ENCODE results near the gene IER2. TPM values are rescaled to one million over a fixed set of nuclear protein-coding genes. Genes with fewer than 3 reads are reported as not detected.

The IER2 gene
- total and polyA plus RNA-seq, 2 of the 4 experiments (the other 2 are of a cell fraction) = 7.7 to 102 TPM

DNA sequence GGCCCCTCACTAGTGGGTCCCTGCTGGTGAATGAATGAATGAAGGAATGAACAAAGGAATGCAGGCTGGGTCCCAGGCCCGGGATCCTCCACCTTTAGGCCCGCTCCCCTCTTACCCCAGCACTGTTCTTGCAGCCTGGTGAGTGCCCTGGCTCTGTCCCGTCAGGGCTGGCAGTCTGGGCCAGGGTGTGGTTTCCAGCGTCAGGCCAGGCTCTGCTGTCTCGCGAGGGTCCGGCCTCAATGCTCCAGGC, 47.9 kb upstream of the IER2 start:
- Histone ChIP-seq H3K9me1 (ENCODE audit: insufficient read depth, low read length) (0 out of 2 replicates have a peak, but pooled peaks cover 4% of the 10 kb centered on the region), H2BK5ac (ENCODE audit: low read depth, low read length, poor library complexity, severe bottlenecking) (no peak overlapping the region), H3K14ac (replicated peaks; ENCODE audit: low read depth, low read length) (no peak overlapping the region), H4K8ac (ENCODE audit: low read depth in 2 of 2, low read length in 2 of 2) (peak overlapping the region; percentile 6 to 31; a peak in 2 of 4 replicates), H2AK5ac (ENCODE audit: low read depth, low read length) (no peak overlapping the region; the same call in 1 of the 2 replicates), H3K36me3 (ENCODE audit: control insufficient read depth, insufficient read depth, low read length) (peaks cover 11% of the 10 kb centered on the region), H2AK9ac (replicated peaks; ENCODE audit: low read depth, low read length, poor library complexity) (no peak overlapping the region), H3K27me3 (ENCODE audit: control insufficient read depth, insufficient read depth, low read length) (no peaks in the 10 kb centered on the region), H3K79me1 (ENCODE audit: low read depth in 1 of 2, low read length in 2 of 2) (peaks cover 0 to 17% of the 10 kb centered on the region in 2 experiments; a peak in 1 of 4 replicates), H3K18ac (ENCODE audit: low read depth, low read length) (no peak overlapping the region), H3K9me3 (ENCODE audit: control insufficient read depth, insufficient read depth, low read length) (no peaks in the 10 kb centered on the region), H4K91ac (ENCODE audit: insufficient read depth, low read depth, low read length) (no peak overlapping the region; the same call in 1 of the 2 replicates), H3K4me1 (ENCODE audit: control insufficient read depth, insufficient read depth, low read length) (peaks cover 12% of the 10 kb centered on the region), H4K20me1 (ENCODE audit: insufficient read depth, low read length) (no peaks in the 10 kb centered on the region; the same call in 1 of the 2 replicates), H3K9ac (ENCODE audit: low read depth, low read length) (peak overlapping the region; percentile 39), H3K4me2 (ENCODE audit: low read depth, low read length) (peak overlapping the region; percentile 20), H3K4ac (ENCODE audit: low read depth, low read length) (peak overlapping the region; percentile 66), H2AFZ (replicated peaks; ENCODE audit: low read length, poor library complexity) (peak overlapping the region; percentile 81), H3K4me3 (ENCODE audit: insufficient read depth, low read depth, low read length) (no peak overlapping the region), H2BK120ac (ENCODE audit: low read depth, low read length) (0 out of 2 replicates have a peak overlapping the region, but pooled peaks have one; percentile 37), H2BK20ac (ENCODE audit: low read depth, low read length) (no peak overlapping the region), H2BK15ac (ENCODE audit: low read depth, low read length) (no peak overlapping the region), H3K27ac (ENCODE audit: insufficient read depth, low read length) (peak overlapping the region; percentile 45; the same call in 1 of the 2 replicates), H3K56ac (ENCODE audit: extremely low read depth, insufficient read depth, low read length) (no peak overlapping the region), H3K23ac (ENCODE audit: low read depth, low read length) (no peak overlapping the region; the same call in 1 of the 2 replicates), H4K5ac (ENCODE audit: low read depth, low read length) (peak overlapping the region; percentile 18; the same call in 1 of the 2 replicates)
- ChIA-PET CTCF (no interaction called here), POLR2A (ENCODE audit: unreplicated experiment) (no interaction called here)
- WGBS, 2 experiments (ENCODE audit: extremely low coverage in 2 of 2, insufficient read length in 1 of 2) = 5% methylated on average over 4 of the region's 7 CpGs; no CpG with 5 or more reads in 1 of the 2 experiments
- no TSS peak for BruUV-seq (replicated peaks)
- DNase-seq = no peak
- ATAC-seq (ENCODE audit: low read depth) = no peak; the same call in 1 of the 2 replicates
- TF ChIP-seq, protein P1, sequence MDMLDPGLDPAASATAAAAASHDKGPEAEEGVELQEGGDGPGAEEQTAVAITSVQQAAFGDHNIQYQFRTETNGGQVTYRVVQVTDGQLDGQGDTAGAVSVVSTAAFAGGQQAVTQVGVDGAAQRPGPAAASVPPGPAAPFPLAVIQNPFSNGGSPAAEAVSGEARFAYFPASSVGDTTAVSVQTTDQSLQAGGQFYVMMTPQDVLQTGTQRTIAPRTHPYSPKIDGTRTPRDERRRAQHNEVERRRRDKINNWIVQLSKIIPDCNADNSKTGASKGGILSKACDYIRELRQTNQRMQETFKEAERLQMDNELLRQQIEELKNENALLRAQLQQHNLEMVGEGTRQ (IDR thresholded peaks at IDR 0.05; ENCODE audit: low read depth, low read length) = no peak
- intact Hi-C loops (cut with micrococcal nuclease) = no loop called here
- in situ Hi-C loops (cut with MboI; ENCODE audit: low sequenced_read_pairs) = no loop called here
- dilution Hi-C loops (cut with HindIII; ENCODE audit: low sequenced_read_pairs, unreplicated experiment) = no loop called here

All from IMR-90 (cell line).